ENCODE data around the gene CACNG4. TPM values are rescaled to one million over a fixed set of nuclear protein-coding genes. Genes with fewer than 3 reads are reported as not detected.

Gene CACNG4
- total RNA-seq, 2 experiments from 2014 or later: not detected

GRCh38 chr17:67015001-67015400, 50.5 kb downstream of the CACNG4 start:
- H3K9me3 Mint-ChIP-seq (ENCODE audit: low read depth): no peaks in the 10 kb centered on the region
- no peaks in the 10 kb centered on the region for H3K36me3 Mint-ChIP-seq (ENCODE audit: low read depth)
- ATAC-seq (no peak), DNase-seq (no peak)
- intact Hi-C loops (cut with DNase I, micrococcal nuclease): no loop called here
- no peak overlapping the region for H3K4me3 Mint-ChIP-seq
- ChIA-PET CTCF (no interaction called here), POLR2A (no interaction called here)
- H3K4me1 Mint-ChIP-seq: no peaks in the 10 kb centered on the region
- no peak overlapping the region for H3K27ac Mint-ChIP-seq
- peaks cover 9% of the 10 kb centered on the region for H3K27me3 Mint-ChIP-seq

GRCh38 chr17:67016039-67016762, 51.7 kb downstream of the CACNG4 start:
- intact Hi-C loops (cut with DNase I, micrococcal nuclease): no loop called here
- Mint-ChIP-seq H3K27me3 (peaks cover 9% of the 10 kb centered on the region), H3K9me3 (ENCODE audit: low read depth) (no peaks in the 10 kb centered on the region), H3K27ac (no peak overlapping the region), H3K4me1 (no peaks in the 10 kb centered on the region), H3K36me3 (ENCODE audit: low read depth) (no peaks in the 10 kb centered on the region), H3K4me3 (no peak overlapping the region)
- ChIA-PET POLR2A (no interaction called here), CTCF (no interaction called here)
- no peak for ATAC-seq
- no peak for DNase-seq

DNA sequence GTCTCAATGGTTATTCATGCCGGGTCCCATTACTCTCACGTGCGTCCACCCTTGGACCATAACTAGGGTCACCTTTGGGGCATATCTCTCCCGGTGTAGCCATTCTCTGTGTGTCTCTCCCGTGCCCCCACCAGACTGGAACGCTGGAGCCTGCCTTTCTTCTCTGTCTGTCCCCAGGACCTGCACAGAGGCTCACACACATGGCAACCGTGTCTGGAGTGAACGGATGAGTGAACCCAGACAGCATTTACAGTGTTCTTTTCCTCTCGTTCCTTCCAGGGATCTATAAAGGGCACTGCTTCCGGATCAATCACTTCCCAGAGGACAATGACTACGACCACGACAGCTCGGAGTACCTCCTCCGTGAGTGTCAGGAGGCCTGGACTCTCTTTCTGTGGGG, 53.4 kb downstream of the CACNG4 start:
- Mint-ChIP-seq H3K27ac (no peak overlapping the region), H3K4me3 (no peak overlapping the region), H3K36me3 (ENCODE audit: low read depth) (no peaks in the 10 kb centered on the region), H3K4me1 (no peaks in the 10 kb centered on the region), H3K27me3 (peaks cover 9% of the 10 kb centered on the region), H3K9me3 (ENCODE audit: low read depth) (no peaks in the 10 kb centered on the region)
- ATAC-seq (no peak), DNase-seq (no peak)
- intact Hi-C loops (cut with DNase I, micrococcal nuclease): no loop called here
- ChIA-PET CTCF (interaction anchor here (0.6 kb wide), 1 partner anchor 14 kb away, joined by 3 read pairs; no protein-coding TSS in a partner anchor), POLR2A (no interaction called here)

DNA sequence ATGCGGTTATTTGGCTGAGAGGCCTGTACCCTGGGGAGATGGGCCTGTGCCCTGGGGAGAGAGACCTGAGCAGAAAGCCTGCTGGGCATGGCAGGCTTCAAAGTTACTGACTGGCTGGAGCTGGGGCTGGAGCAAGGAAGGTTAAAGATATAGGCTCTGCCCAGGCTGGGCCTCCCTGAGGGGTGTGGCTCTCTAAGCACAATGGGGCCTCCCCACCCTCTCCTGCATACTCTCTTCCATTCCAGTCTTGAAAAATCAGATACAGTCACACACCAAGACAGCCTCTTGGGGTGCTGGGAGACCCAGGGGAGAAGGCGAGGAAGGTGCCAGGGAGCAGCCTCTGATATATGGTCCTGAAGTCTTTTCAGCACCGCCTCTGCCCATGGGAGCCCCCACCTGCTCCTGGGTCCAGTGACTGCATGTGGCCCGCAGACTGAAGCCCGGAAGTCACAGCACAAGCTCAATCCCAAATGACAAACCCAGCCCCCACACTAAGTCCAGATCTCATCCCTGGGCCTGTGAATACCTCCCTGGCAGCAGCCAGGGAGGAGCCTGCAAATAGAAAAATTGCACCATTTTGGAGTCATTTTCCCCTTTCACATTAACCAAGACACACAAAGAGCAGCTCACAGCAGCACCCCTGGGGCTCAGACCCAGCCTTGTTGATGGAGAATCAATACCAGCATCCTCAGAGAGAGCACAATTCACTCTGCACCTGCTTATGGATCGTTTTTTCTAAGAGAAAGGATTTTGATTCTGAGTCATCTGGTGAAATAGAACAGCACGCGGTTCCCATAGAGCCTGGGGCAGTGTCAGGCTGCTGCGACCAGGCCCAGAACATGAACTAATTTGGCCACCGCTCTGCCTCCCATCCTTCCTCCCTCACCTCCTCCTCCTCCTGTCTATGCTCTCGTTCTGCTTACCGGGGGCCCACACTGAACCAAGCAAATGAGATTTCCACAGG, 54.2 kb downstream of the CACNG4 start:
- intact Hi-C loops (cut with DNase I, micrococcal nuclease): no loop called here
- H3K36me3 Mint-ChIP-seq (ENCODE audit: low read depth): no peaks in the 10 kb centered on the region
- POLR2A ChIA-PET: no interaction called here
- ATAC-seq (no peak), DNase-seq (no peak)
- H3K27me3 Mint-ChIP-seq: peaks cover 5% of the 10 kb centered on the region
- no peaks in the 10 kb centered on the region for H3K4me1 Mint-ChIP-seq
- H3K4me3 Mint-ChIP-seq: no peak overlapping the region
- CTCF ChIA-PET: interaction anchor here (0.7 kb wide), 1 partner anchor 625 kb away, joined by 3 read pairs; no protein-coding TSS in a partner anchor
- H3K27ac Mint-ChIP-seq: no peak overlapping the region
- no peaks in the 10 kb centered on the region for H3K9me3 Mint-ChIP-seq (ENCODE audit: low read depth)

DNA sequence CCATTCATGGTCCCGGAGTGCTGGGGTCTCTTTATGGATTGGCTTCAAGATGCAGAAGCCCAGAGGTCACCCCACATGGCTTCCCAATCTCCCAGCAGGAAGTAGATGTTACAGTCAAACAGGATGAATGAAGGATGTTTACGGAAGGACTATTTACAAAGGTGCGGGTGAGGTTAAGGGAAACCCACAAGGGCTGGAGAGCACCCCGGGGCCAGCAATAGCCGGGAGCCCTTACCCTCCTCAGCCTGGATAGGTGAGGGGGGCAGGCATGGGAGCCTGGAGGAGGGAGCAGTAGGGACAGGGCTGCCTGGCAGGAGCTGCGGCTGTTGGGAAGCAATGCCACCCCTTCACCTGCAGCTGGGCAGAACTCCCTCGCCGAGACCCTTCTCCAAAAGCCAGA, 55.3 kb downstream of the CACNG4 start:
- no peaks in the 10 kb centered on the region for H3K36me3 Mint-ChIP-seq (ENCODE audit: low read depth)
- intact Hi-C loops (cut with DNase I, micrococcal nuclease): no loop called here
- ChIA-PET CTCF (no interaction called here), POLR2A (no interaction called here)
- DNase-seq (no peak), ATAC-seq (no peak)
- no peak overlapping the region for H3K27ac Mint-ChIP-seq
- H3K4me1 Mint-ChIP-seq: no peaks in the 10 kb centered on the region
- H3K9me3 Mint-ChIP-seq (ENCODE audit: low read depth): no peaks in the 10 kb centered on the region
- no peak overlapping the region for H3K4me3 Mint-ChIP-seq
- H3K27me3 Mint-ChIP-seq: peaks cover 5% of the 10 kb centered on the region

GRCh38 chr17:67020293-67020766, 55.8 kb downstream of the CACNG4 start:
- no peaks in the 10 kb centered on the region for H3K4me1 Mint-ChIP-seq
- CTCF ChIA-PET: no interaction called here
- ATAC-seq (no peak), DNase-seq (no peak)
- H3K9me3 Mint-ChIP-seq (ENCODE audit: low read depth): no peaks in the 10 kb centered on the region
- H3K4me3 Mint-ChIP-seq: no peak overlapping the region
- POLR2A ChIA-PET: no interaction called here
- no peaks in the 10 kb centered on the region for H3K36me3 Mint-ChIP-seq (ENCODE audit: low read depth)
- H3K27me3 Mint-ChIP-seq: peaks cover under 1% of the 10 kb centered on the region
- no peak overlapping the region for H3K27ac Mint-ChIP-seq
- intact Hi-C loops (cut with DNase I, micrococcal nuclease): no loop called here

DNA sequence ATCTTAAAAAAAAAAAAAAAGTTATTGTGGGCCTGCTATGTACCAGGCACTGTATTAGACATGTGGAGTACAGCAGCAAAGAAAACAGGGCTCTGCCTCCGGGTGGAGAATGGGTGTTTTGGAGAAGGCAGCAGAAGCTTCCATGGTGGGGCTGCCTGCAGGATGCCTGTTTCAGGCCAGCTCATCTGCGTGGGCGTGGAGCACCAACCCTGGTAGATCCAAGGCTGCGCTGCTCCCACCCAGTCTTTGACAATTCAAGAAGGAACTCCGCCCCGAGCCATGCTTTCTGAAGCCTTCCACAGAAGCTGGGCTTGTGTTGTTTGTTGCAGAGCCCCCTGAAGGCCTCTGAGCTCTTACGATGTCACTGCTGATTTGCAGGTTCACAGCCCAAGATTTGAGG, 56.7 kb downstream of the CACNG4 start:
- Mint-ChIP-seq H3K4me1 (no peaks in the 10 kb centered on the region), H3K9me3 (ENCODE audit: low read depth) (no peaks in the 10 kb centered on the region), H3K27ac (no peak overlapping the region), H3K4me3 (no peak overlapping the region), H3K27me3 (no peaks in the 10 kb centered on the region), H3K36me3 (ENCODE audit: low read depth) (no peaks in the 10 kb centered on the region)
- POLR2A ChIA-PET: no interaction called here
- intact Hi-C loops (cut with DNase I, micrococcal nuclease): no loop called here
- CTCF ChIA-PET: no interaction called here
- DNase-seq (no peak), ATAC-seq (no peak)

- POLR2A ChIA-PET: no interaction called here
- H3K27ac Mint-ChIP-seq: no peak overlapping the region
- no peak overlapping the region for H3K4me3 Mint-ChIP-seq
- DNase-seq: no peak
- H3K27me3 Mint-ChIP-seq: no peaks in the 10 kb centered on the region
- intact Hi-C loops (cut with DNase I, micrococcal nuclease): no loop called here
- ATAC-seq: no peak
- no peaks in the 10 kb centered on the region for H3K36me3 Mint-ChIP-seq (ENCODE audit: low read depth)
- CTCF ChIA-PET: interaction anchor here (0.7 kb wide), 1 partner anchor 186 kb away, joined by 3 read pairs; no protein-coding TSS in a partner anchor
- H3K9me3 Mint-ChIP-seq (ENCODE audit: low read depth): no peaks in the 10 kb centered on the region
- no peaks in the 10 kb centered on the region for H3K4me1 Mint-ChIP-seq
Observed at GRCh38 chr17:67021743-67022450, 57.4 kb downstream of the CACNG4 start.

GRCh38 chr17:67022451-67022810, 57.9 kb downstream of the CACNG4 start:
- ATAC-seq (no peak), DNase-seq (no peak)
- CTCF ChIA-PET: interaction anchor here (0.7 kb wide), 1 partner anchor 185 kb away, joined by 3 read pairs; no protein-coding TSS in a partner anchor

DNA sequence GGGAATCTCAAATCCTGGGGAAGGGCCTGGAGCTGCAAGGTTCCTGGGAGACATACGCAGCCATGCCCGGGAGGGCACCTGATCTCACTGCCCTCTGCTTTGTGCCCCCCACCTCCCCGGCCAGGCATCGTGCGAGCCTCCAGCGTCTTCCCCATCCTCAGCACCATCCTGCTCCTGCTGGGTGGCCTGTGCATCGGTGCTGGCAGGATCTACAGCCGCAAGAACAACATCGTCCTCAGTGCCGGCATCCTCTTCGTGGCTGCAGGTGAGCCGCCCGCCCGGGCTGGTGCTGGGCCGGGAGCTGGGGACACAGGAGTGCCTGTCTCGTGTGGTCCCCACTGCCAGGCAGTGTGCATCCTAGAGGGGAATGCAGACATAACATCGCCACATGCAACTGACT, 60.2 kb downstream of the CACNG4 start:
- Mint-ChIP-seq H3K9me3 (ENCODE audit: low read depth) (no peaks in the 10 kb centered on the region), H3K27me3 (no peaks in the 10 kb centered on the region), H3K4me3 (no peak overlapping the region), H3K27ac (no peak overlapping the region), H3K36me3 (ENCODE audit: low read depth) (no peaks in the 10 kb centered on the region), H3K4me1 (no peaks in the 10 kb centered on the region)
- CTCF ChIA-PET: no interaction called here
- POLR2A ChIA-PET: no interaction called here
- DNase-seq (no peak), ATAC-seq (no peak)
- intact Hi-C loops (cut with DNase I, micrococcal nuclease): no loop called here

More at GRCh38 chr17:67022451-67022810, 57.9 kb downstream of the CACNG4 start:
- no peaks in the 10 kb centered on the region for H3K4me1 Mint-ChIP-seq
- H3K36me3 Mint-ChIP-seq (ENCODE audit: low read depth): no peaks in the 10 kb centered on the region
- H3K4me3 Mint-ChIP-seq: no peak overlapping the region
- H3K27me3 Mint-ChIP-seq: no peaks in the 10 kb centered on the region
- H3K9me3 Mint-ChIP-seq (ENCODE audit: low read depth): no peaks in the 10 kb centered on the region
- intact Hi-C loops (cut with DNase I, micrococcal nuclease): no loop called here
- POLR2A ChIA-PET: no interaction called here
- no peak overlapping the region for H3K27ac Mint-ChIP-seq

DNA sequence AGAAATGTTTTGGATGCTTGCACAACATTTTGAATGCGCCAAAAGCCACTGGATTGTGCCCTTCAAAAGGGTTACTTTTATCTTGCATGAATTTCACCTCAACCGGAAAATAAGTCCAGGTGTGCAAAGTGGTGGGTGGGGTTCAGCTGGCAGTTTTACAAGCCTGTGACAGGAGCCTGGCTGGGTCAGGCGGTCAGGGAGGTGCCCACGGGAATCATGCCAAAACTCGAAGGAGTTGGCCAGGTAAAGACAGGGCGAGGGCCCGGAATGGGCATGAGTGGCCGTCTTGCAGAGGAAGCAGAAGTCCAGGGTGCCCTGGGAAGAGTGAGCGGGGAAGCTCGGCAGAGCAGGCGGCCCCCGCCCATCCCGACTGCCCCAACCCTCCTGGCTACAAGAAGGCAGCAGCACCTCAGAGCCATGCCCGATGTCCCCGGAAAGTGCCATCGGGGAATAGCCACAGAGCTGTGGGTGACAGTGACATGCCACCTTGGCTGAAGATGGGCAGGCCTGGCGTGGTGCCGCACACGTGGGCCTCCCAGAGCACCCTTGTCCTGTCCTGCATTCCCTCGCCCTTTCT, 60.8 kb downstream of the CACNG4 start:
- H3K36me3 Mint-ChIP-seq (ENCODE audit: low read depth): no peaks in the 10 kb centered on the region
- intact Hi-C loops (cut with DNase I, micrococcal nuclease): no loop called here
- H3K27ac Mint-ChIP-seq: no peak overlapping the region

More for the DNA sequence above, 60.8 kb downstream of the CACNG4 start:
- ATAC-seq: no peak
- ChIA-PET CTCF (no interaction called here), POLR2A (no interaction called here)
- H3K27me3 Mint-ChIP-seq: no peaks in the 10 kb centered on the region
- no peak for DNase-seq
- no peaks in the 10 kb centered on the region for H3K4me1 Mint-ChIP-seq
- H3K4me3 Mint-ChIP-seq: no peak overlapping the region
- no peaks in the 10 kb centered on the region for H3K9me3 Mint-ChIP-seq (ENCODE audit: low read depth)

Measured in activated CD4-positive, alpha-beta T cell treated with anti-CD3 and anti-CD28 coated beads for 36 hours (primary cell).